GM21367 (cell line): ENCODE results near the gene DSCAML1.

Experiments used
- ATAC-seq: cut with Tn5 transposase; IDR thresholded peaks from one replicate; pipeline ENCODE4 v1.9.1; 2021; ENCODE audit not compliant: unreplicated experiment

Gene DSCAML1

GRCh38 chr11:117795638-117796455 lies 1.2 kb downstream of the DSCAML1 start:
- no peak for ATAC-seq

DNA sequence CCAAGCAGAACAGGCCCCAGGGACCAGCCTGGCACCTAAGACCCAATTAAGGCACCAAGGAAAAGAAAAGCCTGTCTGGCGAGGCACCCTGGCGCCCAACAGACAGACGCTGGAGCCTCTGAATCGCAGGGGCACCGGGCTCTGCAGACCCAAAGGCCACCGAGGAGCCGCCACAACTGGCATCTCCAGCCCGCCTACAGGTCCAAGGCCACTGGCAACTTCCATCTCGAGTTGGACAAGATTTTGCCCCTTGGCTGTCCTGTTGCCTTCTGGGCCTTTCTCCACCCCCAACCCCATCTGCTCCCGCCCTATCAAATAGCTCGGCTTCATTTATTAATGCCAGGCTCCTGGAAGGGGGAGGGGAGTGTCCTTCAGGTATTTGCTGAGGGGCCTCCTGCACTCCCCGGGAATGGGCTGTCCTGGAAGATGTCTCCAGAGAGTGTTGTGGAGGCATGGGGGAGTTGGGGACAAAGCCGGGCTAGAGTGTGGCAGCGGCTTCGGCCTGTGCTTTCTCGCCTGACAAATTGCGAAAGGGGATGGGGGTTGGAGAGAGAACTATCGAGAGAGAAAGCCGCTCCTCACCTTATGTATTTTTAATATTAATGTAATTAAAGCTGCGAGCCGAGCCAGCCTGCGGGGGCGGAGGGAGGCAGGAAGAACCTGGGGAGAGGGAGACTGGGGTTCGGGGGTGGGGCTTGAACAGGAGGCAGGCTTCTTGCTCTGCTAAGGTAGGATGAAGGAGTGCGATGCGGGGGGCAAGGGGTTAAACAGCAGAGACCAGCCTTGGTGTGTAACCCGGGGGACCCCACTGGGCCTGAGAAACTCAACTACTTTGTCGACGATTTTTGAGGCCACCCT lies 2.0 kb downstream of the DSCAML1 start:
- no peak for ATAC-seq

DNA sequence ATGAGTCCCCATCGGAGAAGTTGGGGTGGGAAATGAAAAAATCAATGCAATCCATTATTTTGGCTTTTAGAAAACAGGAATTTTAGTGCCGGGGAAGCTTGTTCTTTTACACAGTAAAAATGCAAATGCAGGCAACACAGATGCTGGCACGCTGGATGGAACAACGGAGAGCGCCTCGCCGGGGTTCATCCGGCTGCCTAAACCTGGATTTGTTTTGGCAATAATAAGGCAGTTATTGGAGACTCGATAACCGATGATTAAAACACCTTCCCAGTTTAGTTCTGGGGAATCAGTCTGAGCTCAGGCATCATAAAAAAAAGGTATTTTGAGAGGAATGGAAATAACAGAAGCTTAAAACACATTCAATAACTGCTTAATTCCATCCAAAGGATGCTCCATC lies 2.9 kb downstream of the DSCAML1 start:
- ATAC-seq: no peak

- no peak for ATAC-seq
These were observed 3.4 kb downstream of the DSCAML1 start for GRCh38 chr11:117793583-117793982.

DNA sequence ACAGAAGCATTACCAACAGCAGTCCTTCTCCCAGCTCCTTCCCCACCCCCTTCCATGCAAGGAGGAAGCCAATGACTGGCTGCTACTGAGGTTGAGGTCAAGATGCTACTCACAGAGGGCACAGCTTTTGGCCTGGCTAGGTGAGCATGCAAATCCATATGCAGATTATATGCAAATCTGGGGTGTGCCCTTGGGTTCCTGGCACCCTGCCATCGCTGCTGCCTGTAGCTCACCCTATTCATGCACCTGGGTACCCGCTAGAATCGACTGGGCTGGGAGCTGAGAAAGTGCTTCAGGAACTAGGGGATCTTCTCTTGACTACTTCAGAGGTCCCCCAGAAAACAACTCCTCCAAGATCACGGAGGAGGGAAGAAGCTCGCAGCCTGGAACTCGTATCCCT lies 4.0 kb downstream of the DSCAML1 start:
- no peak for ATAC-seq

- no peak for ATAC-seq
These were observed 4.8 kb downstream of the DSCAML1 start for GRCh38 chr11:117792241-117792640.

DNA sequence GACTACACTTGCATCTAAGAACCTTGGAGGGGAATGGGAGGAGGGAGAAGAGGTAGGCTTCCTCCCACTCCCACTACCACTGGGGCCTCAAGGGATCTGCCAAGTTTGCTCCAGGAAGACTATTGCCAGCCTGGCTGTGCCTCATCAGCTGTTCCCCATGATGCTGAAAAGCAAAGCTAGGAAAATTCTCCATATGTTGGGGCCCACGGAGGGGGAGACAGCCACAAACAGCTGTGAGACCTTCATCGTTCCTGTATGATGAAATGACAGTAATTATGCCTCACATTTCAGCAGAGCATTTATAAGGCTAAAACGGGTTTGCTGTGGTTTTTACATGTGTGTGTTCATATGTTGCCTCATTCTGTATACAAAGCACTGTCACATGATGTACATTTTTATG lies 6.7 kb downstream of the DSCAML1 start:
- ATAC-seq: no peak

- ATAC-seq: no peak
These were observed 7.8 kb downstream of the DSCAML1 start for GRCh38 chr11:117789241-117789640.

DNA sequence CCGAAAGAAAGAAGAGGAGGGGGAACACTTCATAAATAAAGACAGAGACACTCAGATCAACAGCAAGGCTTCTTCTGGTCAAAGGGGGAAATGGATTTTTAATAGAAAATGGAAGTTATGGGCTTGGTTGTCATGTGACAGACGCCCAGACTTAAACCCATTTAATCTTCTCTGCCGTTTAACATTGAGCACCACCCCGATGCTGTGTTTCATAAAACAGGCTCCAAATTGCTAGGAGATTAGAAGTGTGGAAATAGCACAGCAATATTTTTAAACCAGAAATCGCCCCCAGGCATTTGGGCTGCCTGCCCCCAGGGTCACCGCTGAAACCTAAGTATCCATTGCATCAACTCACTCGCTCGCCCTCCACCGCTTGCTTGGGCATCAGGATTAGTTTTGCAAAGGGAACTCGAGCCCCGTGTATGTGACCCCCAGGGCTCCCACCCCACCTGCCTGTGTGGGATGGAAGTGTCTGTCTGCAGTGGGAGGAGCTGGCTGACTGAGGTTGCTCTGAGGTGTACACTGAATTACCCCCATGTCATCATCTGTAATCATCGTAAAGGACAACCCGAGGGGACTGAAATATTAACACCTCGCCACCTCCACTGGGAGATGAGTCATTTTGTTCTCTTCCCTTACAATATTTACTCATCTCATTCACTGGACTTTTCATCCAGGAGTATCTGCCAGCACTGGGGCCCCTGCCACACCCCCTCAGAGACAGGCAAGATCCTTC lies 10.7 kb downstream of the DSCAML1 start:
- ATAC-seq: no peak

GRCh38 chr11:117782101-117782500 lies 14.9 kb downstream of the DSCAML1 start:
- ATAC-seq: no peak

DNA sequence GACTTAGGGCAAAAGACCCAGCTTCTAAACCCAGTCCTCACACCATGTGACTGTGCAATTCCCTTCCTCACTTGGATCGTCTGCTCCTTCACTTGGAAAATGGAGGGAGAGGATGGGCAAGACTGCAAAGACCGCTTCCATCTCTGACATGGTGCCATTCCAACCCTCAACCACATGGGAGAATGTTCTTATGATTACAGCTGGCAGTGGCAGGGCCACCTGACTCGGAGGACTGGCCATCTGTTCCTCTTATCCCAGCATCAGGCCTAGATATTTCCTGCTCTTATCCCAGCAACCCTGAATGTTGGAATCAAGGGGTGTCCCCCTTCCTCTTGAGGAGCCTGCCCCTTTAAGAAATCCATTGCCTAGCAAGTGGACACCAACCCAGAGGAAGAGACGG lies 15.4 kb downstream of the DSCAML1 start:
- no peak for ATAC-seq

DNA sequence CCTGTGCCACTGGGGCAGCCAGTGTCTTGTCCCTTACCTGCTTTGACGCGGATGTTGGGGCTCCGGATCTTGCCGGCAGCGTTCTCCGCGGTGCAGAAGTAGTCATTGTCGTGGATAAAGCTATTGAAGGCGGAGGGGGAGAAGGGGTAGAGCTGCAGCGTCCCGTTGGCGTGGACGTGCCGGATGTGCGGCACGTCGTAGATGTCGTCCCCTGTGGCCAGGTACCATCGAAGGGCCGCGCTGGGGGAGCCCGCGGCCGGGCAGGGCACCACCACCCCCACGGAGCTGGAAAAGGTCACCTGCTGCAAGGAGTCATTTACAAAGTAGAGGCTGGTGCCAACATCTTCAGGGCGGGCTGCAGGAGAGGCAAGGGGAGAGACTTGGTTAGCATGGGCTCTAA lies 16.6 kb downstream of the DSCAML1 start:
- ATAC-seq: no peak

DNA sequence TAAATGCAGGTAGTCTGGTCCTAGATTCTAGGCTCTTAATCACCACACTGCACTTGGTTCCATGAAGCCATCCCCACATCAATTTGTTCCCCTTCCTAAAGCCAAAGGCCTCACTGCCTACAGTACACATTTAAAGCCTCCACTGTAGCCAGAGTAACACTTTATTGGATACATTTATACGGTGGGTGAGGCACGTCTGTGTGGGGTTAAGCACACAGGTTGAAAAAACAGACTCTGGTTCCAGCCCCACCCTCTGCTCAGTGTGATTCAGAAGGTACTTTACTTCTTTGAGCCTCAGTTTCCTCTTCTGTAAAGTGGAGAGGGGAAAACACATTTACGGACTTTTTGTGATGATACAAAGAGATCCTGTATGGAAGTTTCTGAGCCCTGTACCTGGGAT lies 22.5 kb downstream of the DSCAML1 start:
- no peak for ATAC-seq

GRCh38 chr11:117772360-117772759 lies 24.7 kb downstream of the DSCAML1 start:
- no peak for ATAC-seq

DNA sequence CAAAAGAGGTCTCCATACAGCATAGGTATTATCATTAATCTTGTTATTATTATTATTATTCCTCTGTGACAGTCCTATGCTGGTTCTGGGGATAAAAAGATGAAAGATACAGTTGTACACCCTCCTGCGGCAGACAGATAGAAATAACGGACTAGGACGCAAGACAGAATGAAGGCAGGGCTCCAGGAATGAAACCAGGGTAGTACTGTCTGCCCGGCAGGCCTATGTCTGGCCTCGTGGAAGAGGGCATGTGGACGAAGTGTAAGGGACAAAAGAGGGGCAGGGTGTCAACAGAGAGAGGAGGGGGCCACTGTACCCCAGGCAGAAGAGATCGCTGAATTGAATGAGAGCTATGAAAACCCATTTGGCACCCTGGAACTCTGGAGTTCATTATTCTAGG lies 25.2 kb downstream of the DSCAML1 start:
- no peak for ATAC-seq

DNA sequence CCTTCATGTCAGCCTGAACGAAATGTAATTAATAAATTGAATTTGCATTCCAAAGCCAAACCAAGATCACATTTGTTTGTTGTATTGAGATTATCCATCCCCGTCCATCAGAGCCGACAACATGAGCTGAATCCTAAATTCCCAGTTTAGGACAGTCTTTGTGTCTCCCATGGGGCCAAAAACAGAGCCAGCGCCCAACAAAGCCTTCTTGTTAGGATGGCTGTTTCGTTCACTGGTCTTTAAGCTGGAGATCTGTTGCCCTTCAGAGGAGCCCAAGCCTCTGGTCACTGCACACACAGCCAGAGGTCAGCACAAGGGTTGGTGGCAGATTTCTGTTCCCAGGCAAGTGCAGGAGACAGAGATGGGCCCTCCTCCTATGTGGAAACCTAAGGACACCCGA lies 25.8 kb downstream of the DSCAML1 start:
- ATAC-seq: no peak

DNA sequence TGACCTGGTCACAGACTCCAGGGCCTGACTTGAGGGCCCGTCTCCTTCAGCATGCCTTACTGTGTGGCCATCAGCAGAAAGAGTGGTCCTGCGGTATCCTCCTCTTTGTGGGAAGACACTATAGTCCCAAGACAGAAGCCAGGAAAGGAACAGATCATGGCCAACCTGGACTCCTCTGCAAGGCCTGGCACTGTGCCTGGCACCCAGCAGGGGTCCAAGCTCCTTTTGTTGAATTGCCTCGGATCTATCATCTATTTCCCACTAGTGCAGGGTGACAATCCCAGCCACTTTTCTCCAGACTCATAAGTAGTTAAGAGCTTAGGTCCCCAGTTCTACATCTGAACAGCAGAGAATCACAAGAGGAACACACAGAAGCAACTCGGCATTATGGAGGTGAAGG lies 27.0 kb downstream of the DSCAML1 start:
- ATAC-seq: no peak

GRCh38 chr11:117769533-117769932 lies 27.5 kb downstream of the DSCAML1 start:
- ATAC-seq: no peak

DNA sequence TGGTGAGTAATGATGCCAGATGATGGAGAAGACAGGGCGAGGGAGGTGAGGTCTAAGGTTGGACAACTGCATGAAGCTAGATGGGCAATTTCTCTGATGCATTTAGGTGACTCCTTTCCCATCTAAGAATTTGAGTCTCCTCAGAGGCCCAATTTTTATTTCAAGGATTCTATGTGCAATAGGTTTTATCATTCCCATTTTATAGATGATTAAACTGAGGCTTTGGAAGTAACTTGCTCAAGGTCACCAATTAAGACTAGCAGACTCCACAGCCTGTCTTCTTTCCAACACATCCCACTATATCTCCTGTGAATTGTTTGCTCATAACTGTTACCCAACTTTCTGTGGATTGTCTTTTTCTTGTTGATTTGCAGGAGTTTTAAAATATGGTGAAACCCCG lies 28.5 kb downstream of the DSCAML1 start:
- ATAC-seq: no peak

GRCh38 chr11:117767071-117767470 lies 29.9 kb downstream of the DSCAML1 start:
- ATAC-seq: no peak

DNA sequence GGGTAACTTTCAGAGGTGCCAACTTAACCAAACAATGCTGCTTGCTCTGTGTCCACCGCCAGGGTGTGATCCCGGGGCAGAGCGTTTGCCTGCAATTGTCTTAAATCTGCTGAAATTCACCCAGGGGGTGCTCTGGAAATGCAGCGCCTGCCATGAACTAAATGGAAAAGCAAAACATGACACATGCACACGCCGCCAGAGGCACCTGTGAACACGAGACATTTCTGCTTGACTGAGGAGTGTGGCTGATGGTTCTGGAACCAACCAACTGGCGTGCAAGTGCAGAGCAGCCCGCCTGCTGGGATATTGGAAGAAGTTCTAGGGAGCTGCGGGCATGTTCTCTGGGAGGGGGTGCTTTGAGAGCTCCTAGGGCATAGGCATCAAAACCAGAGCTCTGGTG lies 30.4 kb downstream of the DSCAML1 start:
- no peak for ATAC-seq

- ATAC-seq: no peak
These were observed 31.0 kb downstream of the DSCAML1 start for GRCh38 chr11:117766026-117766425.
